GM18951 (cell line): ENCODE measurements around the gene VOPP1.
A peak's percentile ranks its signal among the peaks of the same experiment; 100 is the strongest.

ENCODE experiments used
- POLR2A ChIP-seq: IDR thresholded peaks from 4 replicates; pipeline ENCODE4 v1.6.1; 2011; ENCODE audit warnings: mild to moderate bottlenecking; ENCODE audit not compliant: insufficient read length, insufficient read depth; ENCODE audit errors: extremely low read depth
- in situ Hi-C: fragments of 300-500 bp; cut with MboI; formaldehyde crosslinking; loops from one replicate; pipeline ENCODE4 v1.12.0; 2022; ENCODE audit warnings: low sequenced_read_pairs, mixed read lengths, inconsistent platforms; ENCODE audit not compliant: unreplicated experiment

VOPP1 gene

GRCh38 chr7:55556492-55556891 lies 15.8 kb downstream of the VOPP1 start:
- TF ChIP-seq POLR2A = no peak
- in situ Hi-C loops = no loop called here

DNA sequence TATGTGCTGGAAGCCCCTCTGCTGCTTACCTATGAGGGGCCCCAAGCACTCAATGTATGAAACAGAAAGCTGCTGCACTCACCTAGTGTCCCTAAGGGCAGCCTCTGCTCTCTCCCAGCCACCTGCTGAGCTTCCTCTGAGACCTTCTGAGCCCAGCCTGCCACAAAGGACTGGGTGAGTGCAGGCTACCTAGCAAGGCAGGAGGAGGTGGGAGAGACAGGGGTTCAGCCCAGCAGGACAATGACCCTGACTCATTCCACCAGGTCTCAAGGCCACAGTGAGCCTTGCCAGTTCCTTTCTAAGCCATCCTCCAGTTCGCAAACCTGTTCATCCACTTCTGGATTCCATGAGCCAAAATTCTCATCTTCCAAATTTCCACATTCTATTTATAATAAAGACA lies 16.3 kb downstream of the VOPP1 start:
- in situ Hi-C loops = no loop called here
- TF ChIP-seq POLR2A = peak; percentile 36

GRCh38 chr7:55555160-55555559 lies 17.1 kb downstream of the VOPP1 start:
- in situ Hi-C loops = no loop called here
- TF ChIP-seq POLR2A = no peak

DNA sequence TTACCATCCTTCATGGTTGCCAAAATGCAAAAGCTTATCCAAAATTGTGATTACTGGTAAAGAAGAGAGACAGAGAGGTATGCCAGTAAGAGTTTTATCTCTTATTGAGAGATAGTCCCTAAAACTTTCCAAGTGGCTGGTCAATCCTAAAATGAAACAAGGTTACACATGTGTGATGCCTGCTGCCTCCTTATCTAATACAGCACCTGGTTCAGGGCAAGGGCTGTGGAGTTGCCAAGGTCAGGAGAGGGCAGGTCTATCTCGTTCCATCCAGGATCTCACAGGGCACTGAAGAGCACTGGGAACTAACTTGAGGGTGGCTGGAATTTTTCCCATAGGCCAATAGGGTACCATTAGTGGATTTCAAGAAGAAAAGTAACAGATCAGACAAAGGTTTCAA lies 18.3 kb downstream of the VOPP1 start:
- TF ChIP-seq POLR2A = no peak
- in situ Hi-C loops = no loop called here

- in situ Hi-C loops = no loop called here
- no peak for TF ChIP-seq POLR2A
These were observed 19.3 kb downstream of the VOPP1 start for GRCh38 chr7:55553024-55553345.

- in situ Hi-C loops = no loop called here
- TF ChIP-seq POLR2A = no peak
These were observed 19.8 kb downstream of the VOPP1 start for GRCh38 chr7:55552320-55553023.

DNA sequence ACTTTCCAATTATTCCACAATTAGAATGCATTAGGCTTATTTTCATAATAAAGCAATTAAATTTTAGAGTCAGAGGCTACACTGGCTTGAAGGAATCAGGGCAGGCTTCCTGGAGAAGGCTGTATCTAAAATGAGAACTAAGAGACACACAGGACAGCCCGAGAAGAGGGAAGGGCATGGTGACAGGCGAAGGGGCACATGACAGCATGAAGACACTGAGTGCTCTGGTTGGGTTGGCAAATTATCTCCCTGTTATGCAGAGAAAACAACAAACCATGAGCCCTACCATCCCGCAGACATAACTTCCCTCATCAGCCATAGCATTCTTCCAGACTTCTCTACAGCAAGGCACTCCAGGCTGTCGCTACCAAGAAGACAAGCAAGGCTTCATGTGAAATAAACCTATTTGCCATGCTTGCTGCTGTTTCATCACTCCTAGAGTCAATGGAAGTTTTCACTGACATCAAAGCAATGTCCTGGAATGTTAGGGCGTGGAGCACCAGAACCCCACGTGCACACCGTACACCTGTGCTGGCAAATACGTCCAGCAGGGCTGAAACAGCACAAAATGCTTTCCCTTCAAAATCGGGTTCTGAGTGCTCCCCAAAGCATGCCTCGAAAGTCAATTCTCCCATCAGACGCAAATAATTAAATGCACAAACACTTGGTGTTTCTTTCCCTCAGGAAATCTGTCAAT lies 21.3 kb downstream of the VOPP1 start:
- no peak for TF ChIP-seq POLR2A
- in situ Hi-C loops = no loop called here

DNA sequence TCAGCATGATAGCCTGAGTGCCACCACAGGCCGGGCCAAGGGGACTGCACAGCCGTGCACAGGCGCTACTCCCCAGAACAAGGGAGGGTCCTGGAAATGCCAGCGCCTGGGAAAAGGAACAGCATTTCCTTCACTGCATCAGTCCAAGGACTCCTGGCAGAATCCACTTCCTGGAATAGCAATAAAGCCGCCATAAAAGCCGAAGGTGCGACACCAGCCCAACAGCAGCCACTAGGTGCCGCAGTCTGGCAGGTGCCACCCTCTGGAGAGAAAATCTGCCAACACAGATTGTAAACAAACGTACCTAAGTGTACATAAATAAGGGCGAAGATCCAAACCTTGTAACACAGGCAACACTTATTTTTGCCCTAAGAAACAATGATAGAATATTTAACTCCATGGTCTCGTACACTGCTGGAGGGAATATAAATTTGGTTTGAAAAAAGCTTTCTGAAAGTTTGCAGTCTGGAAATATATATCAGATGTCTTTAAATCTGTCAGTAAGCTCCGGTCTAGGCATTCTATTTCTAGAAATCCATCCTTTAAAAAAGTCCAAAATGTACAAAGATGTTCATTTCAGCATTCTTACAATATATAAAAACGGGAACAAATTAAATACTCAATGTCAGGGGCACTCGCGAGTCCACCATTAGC lies 22.2 kb downstream of the VOPP1 start:
- in situ Hi-C loops = no loop called here
- TF ChIP-seq POLR2A = no peak

DNA sequence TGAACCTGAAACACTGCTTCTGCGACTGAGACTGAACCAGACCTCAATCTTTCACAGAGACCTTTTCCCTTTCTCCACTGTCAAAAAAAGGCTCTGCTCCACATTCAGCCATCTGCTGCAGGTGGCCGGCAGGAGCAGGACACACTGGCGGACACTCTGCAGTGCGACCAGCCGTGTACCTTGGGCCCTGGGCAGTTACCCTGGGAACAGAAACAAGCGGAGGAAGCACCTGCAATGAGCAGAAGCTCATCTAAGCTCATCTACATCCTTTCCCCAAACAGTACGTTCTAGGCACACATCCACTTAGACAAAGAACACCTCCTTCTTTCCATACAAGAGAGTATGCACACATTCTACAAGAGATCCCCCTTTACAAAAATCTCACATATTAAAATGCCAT lies 22.8 kb downstream of the VOPP1 start:
- in situ Hi-C loops = no loop called here

GRCh38 chr7:55548295-55548731 lies 24.0 kb downstream of the VOPP1 start:
- TF ChIP-seq POLR2A = no peak
- in situ Hi-C loops = no loop called here

More for the DNA sequence above, 22.8 kb downstream of the VOPP1 start:
- no peak for TF ChIP-seq POLR2A

- peak; percentile 7 for TF ChIP-seq POLR2A
- in situ Hi-C loops = no loop called here
These were observed 25.5 kb downstream of the VOPP1 start for GRCh38 chr7:55546814-55547213.

- in situ Hi-C loops = no loop called here
These were observed 26.8 kb downstream of the VOPP1 start for GRCh38 chr7:55545496-55545895.

GRCh38 chr7:55540226-55540858 lies 32.0 kb downstream of the VOPP1 start:
- TF ChIP-seq POLR2A = no peak
- in situ Hi-C loops = no loop called here

More at GRCh38 chr7:55545496-55545895, 26.8 kb downstream of the VOPP1 start:
- TF ChIP-seq POLR2A = no peak

GRCh38 chr7:55539380-55539779 lies 32.9 kb downstream of the VOPP1 start:
- in situ Hi-C loops = no loop called here
- no peak for TF ChIP-seq POLR2A

DNA sequence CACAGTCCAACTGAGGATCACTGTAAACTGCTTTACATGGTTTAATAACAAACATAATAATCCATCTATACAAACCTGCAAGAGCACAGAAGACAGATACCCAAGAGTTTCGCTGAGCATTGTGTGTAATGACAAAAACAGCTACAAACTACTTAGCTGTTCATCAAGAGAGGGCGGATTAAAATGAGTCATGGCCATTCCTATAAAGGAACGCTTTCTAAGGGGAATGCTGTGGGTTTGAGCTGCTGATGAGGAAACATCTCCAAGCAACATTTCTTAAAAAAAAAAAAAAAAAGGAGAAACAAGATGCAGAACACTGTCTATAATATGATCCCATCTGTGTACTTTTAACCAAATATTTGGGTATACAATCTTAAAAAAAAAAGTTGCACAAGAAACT lies 33.8 kb downstream of the VOPP1 start:
- TF ChIP-seq POLR2A = no peak
- in situ Hi-C loops = no loop called here
